AG08395 (cell line): ENCODE measurements around the gene PDE11A.
A peak's percentile ranks its signal among the peaks of the same experiment; 100 is the strongest.

Source experiments
- DNase-seq: peaks from one replicate; pipeline ENCODE4 v3.0.0; 2012; ENCODE audit warnings: mixed read lengths, low spot score

Gene PDE11A

GRCh38 chr2:177816766-177817165 lies 255.8 kb downstream of the PDE11A start:
- no peak for DNase-seq

- no peak for DNase-seq
Observed at GRCh38 chr2:177812713-177813396, 259.7 kb downstream of the PDE11A start.

- no peak for DNase-seq
Observed at GRCh38 chr2:177810906-177811305, 261.7 kb downstream of the PDE11A start.

GRCh38 chr2:177808984-177809809 lies 263.4 kb downstream of the PDE11A start:
- DNase-seq = peak; percentile 12

GRCh38 chr2:177806025-177806424 lies 266.6 kb downstream of the PDE11A start:
- peak; percentile 24 for DNase-seq

GRCh38 chr2:177799531-177799930 lies 273.0 kb downstream of the PDE11A start:
- DNase-seq = peak; percentile 29

GRCh38 chr2:177797808-177798207 lies 274.8 kb downstream of the PDE11A start:
- DNase-seq = no peak

GRCh38 chr2:177796654-177797415 lies 275.7 kb downstream of the PDE11A start:
- no peak for DNase-seq

- no peak for DNase-seq
Observed at GRCh38 chr2:177796011-177796410, 276.6 kb downstream of the PDE11A start.

GRCh38 chr2:177785143-177785542 lies 287.4 kb downstream of the PDE11A start:
- DNase-seq = peak; percentile 6

GRCh38 chr2:177784745-177785067 lies 287.9 kb downstream of the PDE11A start:
- peak; percentile 36 for DNase-seq

GRCh38 chr2:177783835-177784744 lies 288.5 kb downstream of the PDE11A start:
- peak; percentile 46 for DNase-seq

GRCh38 chr2:177783091-177783490 lies 289.5 kb downstream of the PDE11A start:
- DNase-seq = no peak

- DNase-seq = no peak
Observed at GRCh38 chr2:177782613-177783012, 290.0 kb downstream of the PDE11A start.

- no peak for DNase-seq
Observed at GRCh38 chr2:177778472-177778871, 294.1 kb downstream of the PDE11A start.

- peak; percentile 18 for DNase-seq
Observed at GRCh38 chr2:177772529-177772928, 300.0 kb downstream of the PDE11A start.

GRCh38 chr2:177771191-177771590 lies 301.4 kb downstream of the PDE11A start:
- no peak for DNase-seq

- DNase-seq = no peak
Observed at GRCh38 chr2:177767768-177768167, 304.8 kb downstream of the PDE11A start.

- DNase-seq = no peak
Observed at GRCh38 chr2:177765698-177766097, 306.9 kb downstream of the PDE11A start.

- DNase-seq = peak; percentile 67
Observed at GRCh38 chr2:177763531-177764265, 308.9 kb downstream of the PDE11A start.

GRCh38 chr2:177759443-177759842 lies 313.1 kb downstream of the PDE11A start:
- no peak for DNase-seq
